ENCODE measurements around the gene CSNK1G3. TPM values are rescaled to one million over a fixed set of nuclear protein-coding genes. Genes with fewer than 3 reads are reported as not detected.

The CSNK1G3 gene
- total RNA-seq, 4 donors from 2014 or later: 14.6 to 23.2 (median 21.5) TPM

DNA sequence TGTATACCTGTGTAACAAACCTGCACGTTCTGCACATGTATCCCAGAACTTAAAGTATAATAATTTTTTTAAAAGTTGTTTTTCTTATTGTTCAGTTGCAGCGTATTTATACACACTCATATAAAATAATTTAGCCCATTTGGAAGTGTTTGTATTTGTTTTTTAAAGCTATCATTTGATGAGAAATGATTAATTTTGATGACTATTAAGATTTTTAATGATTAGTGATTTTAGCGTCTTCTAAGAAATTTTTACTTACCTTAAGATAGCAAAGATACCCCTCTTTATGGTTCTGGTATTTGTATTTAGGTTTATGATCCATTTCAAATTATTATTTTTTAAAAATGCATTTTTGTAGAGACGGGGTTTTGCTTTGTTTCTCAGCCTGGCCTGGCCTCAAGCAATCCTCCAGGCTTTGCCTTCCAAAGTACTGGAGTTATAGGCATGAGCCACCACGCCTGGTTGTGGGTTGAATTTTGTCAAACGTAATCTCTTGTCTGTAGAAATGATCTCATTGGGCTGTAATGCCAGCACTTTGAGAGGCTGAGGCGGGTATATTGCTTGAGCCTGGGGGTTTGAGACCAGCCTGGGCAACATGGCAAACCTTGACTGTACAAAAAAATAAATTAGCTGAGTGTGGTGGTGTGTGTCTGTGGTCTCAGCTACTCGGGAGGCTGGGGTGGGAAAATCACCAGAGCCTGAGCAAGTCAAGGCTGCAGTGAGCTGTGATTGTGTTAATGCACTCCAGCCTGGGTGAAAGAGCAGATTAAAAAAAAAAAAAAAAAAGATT is 26.9 kb downstream of the CSNK1G3 start:
- Histone ChIP-seq H3K27me3 (no peaks in the 10 kb centered on the region), H3K9me3 (no peaks in the 10 kb centered on the region), H3K27ac (no peak overlapping the region), H3K4me1 (no peaks in the 10 kb centered on the region), H3K4me3 (no peak overlapping the region), H3K36me3 (no peaks in the 10 kb centered on the region)
- intact Hi-C loops (cut with DNase I; ENCODE audit: low total_unique reads): no loop called here
- no peak for DNase-seq
- TF ChIP-seq CTCF (IDR thresholded peaks at IDR 0.05 in 4 of 5, conservative IDR thresholded peaks at IDR 0.05 in 1 of 5): no peak
- no peak for TF ChIP-seq POLR2A (IDR thresholded peaks at IDR 0.05)
- ATAC-seq: no peak
- in situ Hi-C loops (cut with MboI; ENCODE audit: low sequenced_read_pairs in 4 of 4): no loop called here

GRCh38 chr5:123540534-123540933 is 28.6 kb downstream of the CSNK1G3 start:
- TF ChIP-seq CTCF (IDR thresholded peaks at IDR 0.05 in 4 of 5, conservative IDR thresholded peaks at IDR 0.05 in 1 of 5): no peak
- TF ChIP-seq POLR2A (IDR thresholded peaks at IDR 0.05): no peak
- ATAC-seq (no peak), DNase-seq (no peak)
- H3K4me3 ChIP-seq: no peak overlapping the region
- no peaks in the 10 kb centered on the region for H3K27me3 ChIP-seq
- no peaks in the 10 kb centered on the region for H3K9me3 ChIP-seq
- in situ Hi-C loops (cut with MboI; ENCODE audit: low sequenced_read_pairs in 4 of 4): no loop called here
- H3K4me1 ChIP-seq: no peaks in the 10 kb centered on the region
- H3K27ac ChIP-seq: no peak overlapping the region
- intact Hi-C loops (cut with DNase I; ENCODE audit: low total_unique reads): no loop called here
- H3K36me3 ChIP-seq: no peaks in the 10 kb centered on the region

DNA sequence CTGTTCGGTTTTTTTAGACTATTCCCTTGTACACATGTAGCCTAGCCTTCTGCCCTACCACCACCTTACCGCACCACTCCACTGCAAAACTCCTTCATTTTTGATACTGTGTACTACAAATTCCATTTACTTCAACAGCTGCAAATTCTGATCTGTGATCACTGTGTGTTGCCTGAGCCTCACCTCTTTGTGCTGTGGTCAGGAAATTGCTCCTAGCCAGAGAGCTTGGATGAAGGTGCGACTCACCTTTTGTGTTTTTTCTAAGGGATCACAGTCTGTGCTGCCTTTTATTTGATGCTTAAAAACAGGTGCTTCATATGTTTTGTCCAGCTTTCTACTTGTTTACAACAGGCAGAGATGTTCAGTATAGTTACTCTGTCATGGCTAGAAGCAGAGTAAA is 31.5 kb downstream of the CSNK1G3 start:
- DNase-seq (no peak), ATAC-seq (no peak)
- intact Hi-C loops (cut with DNase I; ENCODE audit: low total_unique reads): no loop called here
- no peak overlapping the region for H3K4me3 ChIP-seq
- in situ Hi-C loops (cut with MboI; ENCODE audit: low sequenced_read_pairs in 4 of 4): no loop called here
- no peak overlapping the region for H3K27ac ChIP-seq
- no peaks in the 10 kb centered on the region for H3K27me3 ChIP-seq
- H3K36me3 ChIP-seq: no peaks in the 10 kb centered on the region
- TF ChIP-seq CTCF (IDR thresholded peaks at IDR 0.05 in 4 of 5, conservative IDR thresholded peaks at IDR 0.05 in 1 of 5) (no peak), POLR2A (IDR thresholded peaks at IDR 0.05) (no peak)
- no peaks in the 10 kb centered on the region for H3K4me1 ChIP-seq
- H3K9me3 ChIP-seq: no peaks in the 10 kb centered on the region

GRCh38 chr5:123545506-123545905 is 33.5 kb downstream of the CSNK1G3 start:
- Histone ChIP-seq H3K4me3 (no peak overlapping the region), H3K4me1 (no peaks in the 10 kb centered on the region), H3K27me3 (no peaks in the 10 kb centered on the region), H3K9me3 (no peaks in the 10 kb centered on the region), H3K27ac (no peak overlapping the region), H3K36me3 (no peaks in the 10 kb centered on the region)
- TF ChIP-seq POLR2A (IDR thresholded peaks at IDR 0.05): no peak
- peak in 1 of 5 experiments; percentile 32 for TF ChIP-seq CTCF (IDR thresholded peaks at IDR 0.05 in 4 of 5, conservative IDR thresholded peaks at IDR 0.05 in 1 of 5)
- ATAC-seq (no peak), DNase-seq (no peak)
- in situ Hi-C loops (cut with MboI; ENCODE audit: low sequenced_read_pairs in 4 of 4) (no loop called here), intact Hi-C loops (cut with DNase I; ENCODE audit: low total_unique reads) (no loop called here)

Data from gastrocnemius medialis (tissue), 4 donors.